Embryonic facial prominence (tissue), 1 donor: ENCODE measurements around the gene LCE3C.
"Not testable (repeated sequence)": the region's sequence is repeated elsewhere in the genome, so short reads cannot be mapped to it uniquely, and the experiment has no call there.

Source experiments
- DNase-seq: peaks from one replicate; pipeline ENCODE4 v3.0.0-alpha.2; 2016; ENCODE audit errors: extremely low spot score

LCE3C gene

GRCh38 chr1:152599934-152600333 lies at the start of gene LCE3C:
Gene LCE3C, plus strand, starts transcription at chr1:152600234. Its CDS starts 498 bp downstream, at chr1:152600732.
- DNase-seq: no peak

- DNase-seq: no peak
These were observed 34.9 kb upstream of the LCE3C start for GRCh38 chr1:152565115-152565514.

- no peak for DNase-seq
These were observed 34.4 kb upstream of the LCE3C start for GRCh38 chr1:152565535-152566215.

GRCh38 chr1:152566681-152567080 lies 33.4 kb upstream of the LCE3C start, which contains the start of gene LCE3E:
Gene LCE3E, minus strand, starts transcription at chr1:152566780. Its CDS starts 572 bp downstream, at chr1:152566208.
- DNase-seq: no peak

GRCh38 chr1:152577168-152577567 lies 22.9 kb upstream of the LCE3C start:
- DNase-seq: no peak

GRCh38 chr1:152579526-152579925 lies 20.5 kb upstream of the LCE3C start:
- DNase-seq: not testable (repeated sequence)

- DNase-seq: no peak
These were observed 19.6 kb upstream of the LCE3C start, which contains the start of gene LCE3D for GRCh38 chr1:152580433-152580832. Gene LCE3D, minus strand, starts transcription at chr1:152580516. Its CDS starts 580 bp downstream, at chr1:152579936.

GRCh38 chr1:152582647-152583046 lies 17.4 kb upstream of the LCE3C start:
- DNase-seq: no peak

- DNase-seq: no peak
These were observed 14.4 kb upstream of the LCE3C start for GRCh38 chr1:152585586-152585985.

- no peak for DNase-seq
These were observed 3.0 kb upstream of the LCE3C start for GRCh38 chr1:152596986-152597385.

- no peak for DNase-seq
These were observed 13.5 kb downstream of the LCE3C start, which contains the start of gene LCE3B for GRCh38 chr1:152613511-152613910. Gene LCE3B, plus strand, starts transcription at chr1:152613811. Its CDS starts 0 bp downstream, at chr1:152613811.

- no peak for DNase-seq
These were observed 22.0 kb downstream of the LCE3C start for GRCh38 chr1:152621993-152622392.

GRCh38 chr1:152622803-152623202 lies 22.8 kb downstream of the LCE3C start, which contains the start of gene LCE3A:
Gene LCE3A, minus strand, starts transcription at chr1:152623103. Its CDS starts 0 bp downstream, at chr1:152623103.
- no peak for DNase-seq

GRCh38 chr1:152623203-152623844 lies 23.3 kb downstream of the LCE3C start:
- DNase-seq: no peak

GRCh38 chr1:152626744-152627143 lies 26.7 kb downstream of the LCE3C start:
- no peak for DNase-seq

GRCh38 chr1:152630596-152630995 lies 30.6 kb downstream of the LCE3C start:
- no peak for DNase-seq

- DNase-seq: no peak
These were observed 40.3 kb downstream of the LCE3C start for GRCh38 chr1:152640351-152640750.

- no peak for DNase-seq
These were observed 43.9 kb downstream of the LCE3C start for GRCh38 chr1:152643945-152644344.

- no peak for DNase-seq
These were observed 45.1 kb downstream of the LCE3C start for GRCh38 chr1:152645146-152645545.

GRCh38 chr1:152646656-152647055 lies 46.6 kb downstream of the LCE3C start:
- no peak for DNase-seq
